Spleen (tissue), 7 donors: ENCODE measurements around the gene PM20D2.

ENCODE experiments used
- CTCF ChIP-seq, 11 experiments: fragments of 200-600 bp in 7 of 11; fragments of 450-650 bp in 4 of 11; sonication (generic) in 4 of 11; IDR thresholded peaks in 8 of 11; conservative IDR thresholded peaks in 3 of 11; 1 replicate in 7 of 11; 2 replicates in 4 of 11; pipeline versions ENCODE4 v1.4.0 to v1.8.0; 2016 to 2021; ENCODE audit warnings: antibody characterized with exemption in 11 of 11, inconsistent platforms in 4 of 11, mild to moderate bottlenecking in 1 of 11
- POLR2A ChIP-seq, 3 donors: fragments of 450-650 bp; IDR thresholded peaks; one replicate each; pipeline ENCODE4 v1.5.1; 2017; ENCODE audit warnings: antibody characterized with exemption in 3 of 3, mild to moderate bottlenecking in 1 of 3
- donor health status: DM: no; HTN: no; CAD: no; lungs with moderate emphysema.
- donor health status: DM: no; HTN: no; CAD: no.
- donor health status: DM: no; HTN: no; CAD: no.

DNA sequence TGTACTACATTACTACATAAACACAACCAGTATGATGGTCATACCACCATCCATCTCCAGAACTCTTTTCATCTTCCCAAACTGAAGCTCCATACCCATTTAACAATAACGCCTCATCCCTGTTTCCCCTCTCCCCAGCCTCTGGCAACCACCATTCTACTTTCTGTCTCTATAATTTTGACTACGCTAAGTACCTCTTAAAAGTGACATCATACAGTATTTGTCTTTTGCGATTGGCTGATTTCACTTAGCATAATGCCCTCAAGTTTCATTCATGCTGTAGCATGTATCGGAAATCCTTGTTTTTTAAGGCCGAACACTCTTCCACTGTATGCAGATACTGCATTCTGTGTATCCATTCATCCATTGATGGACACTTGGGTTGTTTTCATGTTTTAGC lies 41.6 kb downstream of the PM20D2 start:
- no peak for TF ChIP-seq CTCF (IDR thresholded peaks at IDR 0.05 in 8 of 11, conservative IDR thresholded peaks at IDR 0.05 in 3 of 11)
- no peak for TF ChIP-seq POLR2A (IDR thresholded peaks at IDR 0.05)
